IPS-18a (cell line): ENCODE data around the gene GPRIN1.
"Not testable (repeated sequence)": the region's sequence is repeated elsewhere in the genome, so short reads cannot be mapped to it uniquely, and the experiment has no call there.

Source experiments
- H3K27ac ChIP-seq: one replicate; pipeline ENCODE4 v1.5.1; 2013; ENCODE audit warnings: low read length
- H3K27me3 ChIP-seq: one replicate; pipeline ENCODE4 v1.6.1; 2013; ENCODE audit warnings: mild to moderate bottlenecking, low read length; ENCODE audit not compliant: control insufficient read depth, insufficient read depth
- H3K36me3 ChIP-seq: one replicate; pipeline ENCODE4 v1.6.1; 2013; ENCODE audit warnings: low read depth, low read length; ENCODE audit not compliant: control insufficient read depth
- H3K4me1 ChIP-seq: one replicate; pipeline ENCODE4 v1.6.1; 2013; ENCODE audit warnings: low read depth, low read length; ENCODE audit not compliant: control insufficient read depth
- H3K4me3 ChIP-seq: one replicate; pipeline ENCODE4 v1.5.1; 2013; ENCODE audit warnings: low read length
- H3K9ac ChIP-seq: one replicate; pipeline ENCODE4 v1.6.1; 2013; ENCODE audit warnings: mild to moderate bottlenecking, low read length, moderate library complexity
- H3K9me3 ChIP-seq: one replicate; pipeline ENCODE4 v1.6.1; 2013; ENCODE audit warnings: low read depth, low read length; ENCODE audit not compliant: control insufficient read depth

GPRIN1 gene

DNA sequence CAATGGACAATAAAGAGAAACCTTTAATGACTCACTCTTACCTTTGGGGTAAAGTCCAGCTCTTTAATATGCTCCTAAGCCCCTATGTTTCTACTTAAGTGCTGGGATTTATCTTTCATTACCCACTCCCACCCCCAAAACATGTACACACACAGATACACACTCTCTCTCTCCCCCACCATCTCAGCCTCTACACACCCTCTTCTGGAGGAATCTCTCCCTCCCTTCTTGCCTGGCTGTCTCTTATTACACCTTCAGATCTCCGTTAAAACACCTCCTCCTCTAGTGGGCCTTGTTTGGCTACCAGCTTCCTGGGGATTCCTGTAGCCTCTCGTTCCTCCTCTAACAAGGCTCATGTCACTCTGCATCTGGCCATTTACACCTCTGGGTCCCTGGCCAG lies 6.9 kb downstream of the GPRIN1 start:
- H3K4me1 ChIP-seq = no peaks in the 10 kb centered on the region
- H3K27ac ChIP-seq = no peak overlapping the region
- H3K36me3 ChIP-seq = no peaks in the 10 kb centered on the region
- no peaks in the 10 kb centered on the region for H3K27me3 ChIP-seq
- H3K9ac ChIP-seq = no peak overlapping the region
- H3K4me3 ChIP-seq = no peak overlapping the region
- H3K9me3 ChIP-seq = no peaks in the 10 kb centered on the region

GRCh38 chr5:176601901-176602482 lies 8.0 kb downstream of the GPRIN1 start:
- Histone ChIP-seq H3K4me1 (no peaks in the 10 kb centered on the region), H3K4me3 (no peak overlapping the region), H3K9me3 (no peaks in the 10 kb centered on the region), H3K36me3 (no peaks in the 10 kb centered on the region), H3K9ac (no peak overlapping the region), H3K27me3 (no peaks in the 10 kb centered on the region), H3K27ac (no peak overlapping the region)

- not testable (repeated sequence) for H3K27ac ChIP-seq, H3K4me3 ChIP-seq, H3K9ac ChIP-seq, H3K27me3 ChIP-seq, H3K36me3 ChIP-seq, H3K4me1 ChIP-seq, H3K9me3 ChIP-seq
These were observed 10.1 kb downstream of the GPRIN1 start for GRCh38 chr5:176599749-176600430.

GRCh38 chr5:176597417-176598389 lies 12.3 kb downstream of the GPRIN1 start:
- Histone ChIP-seq H3K4me1 (no peaks in the 10 kb centered on the region), H3K9ac (no peak overlapping the region), H3K36me3 (no peaks in the 10 kb centered on the region), H3K27me3 (no peaks in the 10 kb centered on the region), H3K27ac (no peak overlapping the region), H3K9me3 (no peaks in the 10 kb centered on the region), H3K4me3 (no peak overlapping the region)

- Histone ChIP-seq H3K4me1 (no peaks in the 10 kb centered on the region), H3K9ac (no peak overlapping the region), H3K27ac (no peak overlapping the region), H3K27me3 (no peaks in the 10 kb centered on the region), H3K9me3 (no peaks in the 10 kb centered on the region), H3K4me3 (no peak overlapping the region), H3K36me3 (no peaks in the 10 kb centered on the region)
These were observed 13.1 kb downstream of the GPRIN1 start for GRCh38 chr5:176596689-176597416.

- no peaks in the 10 kb centered on the region for H3K9me3 ChIP-seq
- H3K27ac ChIP-seq = no peak overlapping the region
- no peaks in the 10 kb centered on the region for H3K4me1 ChIP-seq
These were observed 13.8 kb downstream of the GPRIN1 start for GRCh38 chr5:176596069-176596644.

GRCh38 chr5:176595386-176595943 lies 14.5 kb downstream of the GPRIN1 start:
- no peak overlapping the region for H3K9ac ChIP-seq
- H3K27me3 ChIP-seq = no peaks in the 10 kb centered on the region
- H3K4me3 ChIP-seq = no peak overlapping the region
- no peaks in the 10 kb centered on the region for H3K36me3 ChIP-seq
- no peaks in the 10 kb centered on the region for H3K9me3 ChIP-seq
- no peak overlapping the region for H3K27ac ChIP-seq
- H3K4me1 ChIP-seq = no peaks in the 10 kb centered on the region

More at GRCh38 chr5:176596069-176596644, 13.8 kb downstream of the GPRIN1 start:
- Histone ChIP-seq H3K4me3 (no peak overlapping the region), H3K27me3 (no peaks in the 10 kb centered on the region), H3K36me3 (no peaks in the 10 kb centered on the region), H3K9ac (no peak overlapping the region)

DNA sequence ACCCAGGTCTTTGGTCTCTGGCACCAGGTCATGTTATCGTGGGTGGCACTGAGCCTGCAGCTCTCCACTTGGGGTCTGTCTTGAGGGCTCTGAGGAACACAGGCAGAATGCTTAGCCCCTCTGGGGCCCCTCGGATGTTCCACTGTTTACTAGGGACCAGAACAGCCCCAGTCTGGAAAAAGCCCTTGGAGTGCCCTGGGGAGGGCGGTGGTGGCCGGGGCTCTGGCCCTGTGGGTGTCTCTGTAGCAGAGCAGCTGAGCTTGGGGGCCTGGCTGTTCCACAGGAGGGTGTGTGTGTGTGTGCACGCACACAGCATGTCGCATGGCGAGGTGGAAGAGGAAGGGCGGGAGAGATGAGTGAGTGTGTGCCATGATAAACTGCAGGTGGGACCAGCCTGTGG lies 15.4 kb downstream of the GPRIN1 start:
- Histone ChIP-seq H3K9me3 (no peaks in the 10 kb centered on the region), H3K4me3 (no peak overlapping the region), H3K36me3 (no peaks in the 10 kb centered on the region), H3K27me3 (no peaks in the 10 kb centered on the region), H3K4me1 (no peaks in the 10 kb centered on the region), H3K27ac (no peak overlapping the region), H3K9ac (no peak overlapping the region)

DNA sequence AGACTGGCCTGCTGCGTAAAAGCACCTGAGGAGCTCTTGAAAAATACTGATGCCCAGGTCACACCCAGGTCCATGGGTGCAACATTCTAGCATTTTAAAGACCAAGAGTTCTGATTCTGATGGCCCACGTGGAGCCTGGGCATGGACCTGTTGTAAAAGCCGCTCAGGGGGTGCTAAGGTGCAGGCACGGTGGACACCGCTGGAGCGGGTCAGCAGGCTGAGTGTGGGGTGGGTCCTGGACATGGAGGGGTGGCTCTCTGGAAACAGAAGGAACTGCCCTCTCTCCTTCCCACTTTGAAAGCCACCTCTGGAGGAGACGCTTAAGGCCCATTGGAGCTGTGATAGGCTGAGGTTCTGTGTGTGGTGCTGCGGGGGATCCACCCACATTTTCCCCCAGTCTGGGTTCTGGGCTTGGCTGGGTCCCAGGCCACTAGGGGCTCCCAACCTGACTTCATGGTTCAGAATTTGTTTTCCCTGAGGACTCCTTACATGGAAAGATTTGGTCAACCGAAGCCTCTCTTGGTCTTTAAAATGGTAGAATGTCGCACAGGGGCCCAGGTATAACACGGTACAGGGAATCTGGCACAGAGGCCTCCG lies 16.6 kb downstream of the GPRIN1 start:
- H3K36me3 ChIP-seq = no peaks in the 10 kb centered on the region
- no peaks in the 10 kb centered on the region for H3K27me3 ChIP-seq
- H3K9ac ChIP-seq = no peak overlapping the region
- no peak overlapping the region for H3K4me3 ChIP-seq
- H3K4me1 ChIP-seq = no peaks in the 10 kb centered on the region
- no peaks in the 10 kb centered on the region for H3K9me3 ChIP-seq
- H3K27ac ChIP-seq = no peak overlapping the region

- H3K9ac ChIP-seq = no peak overlapping the region
- no peaks in the 10 kb centered on the region for H3K9me3 ChIP-seq
- H3K4me1 ChIP-seq = no peaks in the 10 kb centered on the region
- no peak overlapping the region for H3K27ac ChIP-seq
- no peak overlapping the region for H3K4me3 ChIP-seq
- H3K27me3 ChIP-seq = no peaks in the 10 kb centered on the region
- no peaks in the 10 kb centered on the region for H3K36me3 ChIP-seq
These were observed 17.4 kb downstream of the GPRIN1 start for GRCh38 chr5:176592573-176592972.
